Uterus (tissue), 4 donors: Measurements from ENCODE around the gene FKRP. TPM values are rescaled to one million over a fixed set of nuclear protein-coding genes. Genes with fewer than 3 reads are reported as not detected.
"Not testable (repeated sequence)": the region's sequence is repeated elsewhere in the genome, so short reads cannot be mapped to it uniquely, and the experiment has no call there.

Experiments used
- DNase-seq, 2 donors: peaks; one replicate each; pipeline ENCODE4 v3.0.0-alpha.2; 2019 to 2020
- H3K27ac ChIP-seq, 2 donors: fragments of 200-600 bp; sonication (generic); 1 replicate in 1 of 2; 2 replicates in 1 of 2; pipeline ENCODE4 v1.5.1; 2016 to 2018
- H3K27me3 ChIP-seq, 2 donors: fragments of 200-600 bp; sonication (generic); one replicate each; pipeline ENCODE4 v1.5.1; 2018 to 2019; ENCODE audit warnings: control low read depth in 1 of 2
- H3K36me3 ChIP-seq, 2 donors: fragments of 200-600 bp; sonication (generic); one replicate each; pipeline ENCODE4 v1.5.1; 2019; ENCODE audit warnings: control low read depth in 1 of 2
- H3K4me1 ChIP-seq, 2 donors: fragments of 200-600 bp; sonication (generic); one replicate each; pipeline ENCODE4 v1.5.1; 2018 to 2019; ENCODE audit warnings: control low read depth in 1 of 2
- H3K4me3 ChIP-seq, 2 donors: fragments of 200-600 bp; sonication (generic); 1 replicate in 1 of 2; 2 replicates in 1 of 2; pipeline ENCODE4 v1.5.1; 2018 to 2019; ENCODE audit warnings: mild to moderate bottlenecking in 1 of 2
- H3K9me3 ChIP-seq, 2 donors: fragments of 200-600 bp; sonication (generic); one replicate each; pipeline ENCODE4 v1.5.1; 2019; ENCODE audit warnings: control low read depth in 1 of 2
- POLR2A ChIP-seq, 2 donors: fragments of 450-650 bp; IDR thresholded peaks; one replicate each; pipeline ENCODE4 v1.6.1; 2016; ENCODE audit warnings: antibody characterized with exemption in 2 of 2, mild to moderate bottlenecking in 1 of 2, moderate library complexity in 1 of 2
- intact Hi-C: fragments of 100-400 bp; cut with DNase I; formaldehyde crosslinking; loops from one replicate; pipeline ENCODE4 v1.15.1; 2023; ENCODE audit warnings: low total_unique reads
- total RNA-seq, 4 donors: library from RNA; depleted of rRNA in 3 of 4; stranded (reverse); fragments of >200 nt in 3 of 4; gene quantifications; one replicate each; pipeline versions ENCODE4 v1.1.0 to v1.2.4, GENCODE V29; 2014 to 2023
- TF ChIP-seq, protein P1 (sequence below), 4 experiments: fragments of 200-600 bp in 2 of 4; fragments of 450-650 bp in 2 of 4; sonication (generic) in 2 of 4; IDR thresholded peaks; one replicate each; pipeline ENCODE4 v1.5.1; 2016 to 2019; ENCODE audit warnings: antibody characterized with exemption in 4 of 4, mild to moderate bottlenecking in 2 of 4, moderate library complexity in 1 of 4
- donor health status: DM: yes; HTN: yes; CAD: no.

FKRP gene
- total RNA-seq, 4 donors from 2014 or later = 7.4 to 154 (median 22.1) TPM

GRCh38 chr19:46773018-46773399 lies 27.2 kb downstream of the FKRP start:
- no peak overlapping the region for H3K27ac ChIP-seq
- intact Hi-C loops = no loop called here
- DNase-seq = no peak
- no peaks in the 10 kb centered on the region for H3K9me3 ChIP-seq
- no peaks in the 10 kb centered on the region for H3K4me1 ChIP-seq
- no peak overlapping the region for H3K4me3 ChIP-seq
- TF ChIP-seq, protein P1, sequence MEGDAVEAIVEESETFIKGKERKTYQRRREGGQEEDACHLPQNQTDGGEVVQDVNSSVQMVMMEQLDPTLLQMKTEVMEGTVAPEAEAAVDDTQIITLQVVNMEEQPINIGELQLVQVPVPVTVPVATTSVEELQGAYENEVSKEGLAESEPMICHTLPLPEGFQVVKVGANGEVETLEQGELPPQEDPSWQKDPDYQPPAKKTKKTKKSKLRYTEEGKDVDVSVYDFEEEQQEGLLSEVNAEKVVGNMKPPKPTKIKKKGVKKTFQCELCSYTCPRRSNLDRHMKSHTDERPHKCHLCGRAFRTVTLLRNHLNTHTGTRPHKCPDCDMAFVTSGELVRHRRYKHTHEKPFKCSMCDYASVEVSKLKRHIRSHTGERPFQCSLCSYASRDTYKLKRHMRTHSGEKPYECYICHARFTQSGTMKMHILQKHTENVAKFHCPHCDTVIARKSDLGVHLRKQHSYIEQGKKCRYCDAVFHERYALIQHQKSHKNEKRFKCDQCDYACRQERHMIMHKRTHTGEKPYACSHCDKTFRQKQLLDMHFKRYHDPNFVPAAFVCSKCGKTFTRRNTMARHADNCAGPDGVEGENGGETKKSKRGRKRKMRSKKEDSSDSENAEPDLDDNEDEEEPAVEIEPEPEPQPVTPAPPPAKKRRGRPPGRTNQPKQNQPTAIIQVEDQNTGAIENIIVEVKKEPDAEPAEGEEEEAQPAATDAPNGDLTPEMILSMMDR (IDR thresholded peaks at IDR 0.05) = no peak
- no peaks in the 10 kb centered on the region for H3K36me3 ChIP-seq
- H3K27me3 ChIP-seq = no peaks in the 10 kb centered on the region

GRCh38 chr19:46775642-46776258 lies 29.9 kb downstream of the FKRP start:
- no peak overlapping the region for H3K4me3 ChIP-seq
- H3K27ac ChIP-seq = no peak overlapping the region
- no peaks in the 10 kb centered on the region for H3K27me3 ChIP-seq
- intact Hi-C loops = no loop called here
- TF ChIP-seq, protein P1 (IDR thresholded peaks at IDR 0.05) = no peak
- no peak for TF ChIP-seq POLR2A (IDR thresholded peaks at IDR 0.05)
- H3K36me3 ChIP-seq = no peaks in the 10 kb centered on the region
- H3K4me1 ChIP-seq = no peaks in the 10 kb centered on the region
- no peak for DNase-seq
- H3K9me3 ChIP-seq = no peaks in the 10 kb centered on the region

GRCh38 chr19:46776927-46777911 lies 31.4 kb downstream of the FKRP start:
- H3K9me3 ChIP-seq = no peaks in the 10 kb centered on the region
- DNase-seq = no peak
- H3K27ac ChIP-seq = no peak overlapping the region
- intact Hi-C loops = no loop called here
- no peaks in the 10 kb centered on the region for H3K4me1 ChIP-seq
- no peaks in the 10 kb centered on the region for H3K36me3 ChIP-seq
- TF ChIP-seq, protein P1 (IDR thresholded peaks at IDR 0.05) = no peak
- no peak for TF ChIP-seq POLR2A (IDR thresholded peaks at IDR 0.05)
- no peaks in the 10 kb centered on the region for H3K27me3 ChIP-seq
- no peak overlapping the region for H3K4me3 ChIP-seq

GRCh38 chr19:46777956-46778645 lies 32.2 kb downstream of the FKRP start:
- intact Hi-C loops, H3K36me3 ChIP-seq, H3K4me1 ChIP-seq, H3K9me3 ChIP-seq, H3K27me3 ChIP-seq, H3K27ac ChIP-seq, DNase-seq, H3K4me3 ChIP-seq: not testable (repeated sequence)

- no peaks in the 10 kb centered on the region for H3K36me3 ChIP-seq
- no peak overlapping the region for H3K27ac ChIP-seq
- H3K27me3 ChIP-seq = no peaks in the 10 kb centered on the region
- H3K4me1 ChIP-seq = peaks cover 0 to 18% of the 10 kb centered on the region in 2 donors
- TF ChIP-seq POLR2A (IDR thresholded peaks at IDR 0.05) = no peak
- TF ChIP-seq, protein P1 (IDR thresholded peaks at IDR 0.05) = no peak
- intact Hi-C loops = loop anchor here (10.0 kb wide), 1 partner anchor 62 kb away; no protein-coding TSS in a partner anchor
- H3K9me3 ChIP-seq = no peaks in the 10 kb centered on the region
- no peak for DNase-seq
- no peak overlapping the region for H3K4me3 ChIP-seq
These were observed 36.6 kb downstream of the FKRP start for GRCh38 chr19:46782355-46783019.
